BE2C (cell line): Measurements from ENCODE around the gene RNF150. TPM values are rescaled to one million over a fixed set of nuclear protein-coding genes. Genes with fewer than 3 reads are reported as not detected.

Experiments
- DNase-seq: peaks from one replicate; pipeline ENCODE4 v3.0.0-alpha.2; 2020
- H3K27me3 ChIP-seq: fragments of 250-450 bp; sonication (Bioruptor Pico); 2 replicates; pipeline ENCODE4 v1.5.1; 2020; ENCODE audit warnings: mild to moderate bottlenecking
- H3K36me3 ChIP-seq: fragments of 250-450 bp; sonication (Bioruptor Pico); 2 replicates; pipeline ENCODE4 v1.5.1; 2020; ENCODE audit warnings: mild to moderate bottlenecking
- H3K4me1 ChIP-seq: fragments of 250-450 bp; sonication (Bioruptor Pico); 2 replicates; pipeline ENCODE4 v1.5.1; 2020
- H3K4me3 ChIP-seq: 2 replicates; pipeline ENCODE4 v1.5.1; 2011; ENCODE audit warnings: low read depth, low read length
- H3K9me3 ChIP-seq: fragments of 250-450 bp; sonication (Bioruptor Pico); 2 replicates; pipeline ENCODE4 v1.5.1; 2020
- polyA plus RNA-seq: library from polyadenylated mRNA; unstranded; fragments of >200 nt; gene quantifications from one replicate; pipeline ENCODE4 v1.2.1, GENCODE V29; 2012; ENCODE audit warnings: low read depth, missing spikeins; ENCODE audit not compliant: insufficient read length, insufficient read depth
- TF ChIP-seq, protein P1 (sequence below): IDR thresholded peaks from 2 replicates; pipeline ENCODE4 v1.5.1; 2012; ENCODE audit warnings: mild to moderate bottlenecking, low read depth, low read length

The RNF150 gene
- 17.3 TPM for polyA plus RNA-seq

DNA sequence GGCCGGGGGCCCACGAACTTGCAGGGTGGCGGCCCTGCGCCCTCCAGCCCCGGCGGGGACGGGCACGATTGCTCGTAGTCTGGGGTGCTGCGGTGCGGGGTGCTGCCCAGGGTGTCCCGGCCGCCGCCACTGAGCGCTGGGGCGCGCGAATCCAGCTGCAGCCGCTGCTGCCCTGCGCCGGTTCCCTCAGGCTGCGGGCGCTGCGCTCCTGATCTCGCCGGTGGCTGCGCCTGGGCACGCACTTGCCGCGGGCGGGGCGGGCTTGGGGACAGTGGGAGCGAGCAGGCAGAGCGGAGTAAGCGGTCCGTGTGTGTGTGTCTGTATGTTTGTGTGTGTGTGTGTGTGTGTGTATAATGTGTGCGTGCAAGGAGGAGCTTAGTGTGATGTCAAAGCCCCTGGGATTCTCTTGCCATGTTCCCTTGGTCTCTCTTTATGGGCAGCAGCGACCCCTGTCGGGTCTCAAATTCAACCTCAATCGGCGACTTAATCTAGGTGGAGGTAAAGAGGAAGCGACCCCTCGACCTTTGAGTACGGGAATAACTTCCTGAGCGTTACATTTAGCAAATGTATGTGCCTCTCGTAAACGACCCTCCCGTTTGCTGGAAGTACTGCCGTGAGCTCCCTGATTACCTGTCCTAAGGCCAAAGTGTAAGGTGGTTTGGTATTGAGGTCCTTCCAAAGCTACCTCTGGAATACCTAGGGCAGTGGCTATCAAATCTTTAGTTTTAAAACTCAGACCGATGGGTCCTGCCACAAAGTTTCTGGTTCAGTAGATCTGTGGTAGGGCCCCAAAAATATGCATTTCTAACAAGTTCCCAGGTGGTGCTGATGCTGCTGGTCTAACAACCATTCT lies at the start of gene RNF150:
TSS of gene RNF150 (minus strand) at position 324 of the 853 bp plus-strand sequence.
- Histone ChIP-seq H3K9me3 (no peaks in the 10 kb centered on the region), H3K4me3 (peak within 1 kb of the TSS; percentile 90), H3K27me3 (no peaks in the 10 kb centered on the region), H3K4me1 (no peaks in the 10 kb centered on the region), H3K36me3 (no peaks in the 10 kb centered on the region; the same call in 1 of the 2 replicates)
- peak; percentile 91 for DNase-seq
- TF ChIP-seq, protein P1, sequence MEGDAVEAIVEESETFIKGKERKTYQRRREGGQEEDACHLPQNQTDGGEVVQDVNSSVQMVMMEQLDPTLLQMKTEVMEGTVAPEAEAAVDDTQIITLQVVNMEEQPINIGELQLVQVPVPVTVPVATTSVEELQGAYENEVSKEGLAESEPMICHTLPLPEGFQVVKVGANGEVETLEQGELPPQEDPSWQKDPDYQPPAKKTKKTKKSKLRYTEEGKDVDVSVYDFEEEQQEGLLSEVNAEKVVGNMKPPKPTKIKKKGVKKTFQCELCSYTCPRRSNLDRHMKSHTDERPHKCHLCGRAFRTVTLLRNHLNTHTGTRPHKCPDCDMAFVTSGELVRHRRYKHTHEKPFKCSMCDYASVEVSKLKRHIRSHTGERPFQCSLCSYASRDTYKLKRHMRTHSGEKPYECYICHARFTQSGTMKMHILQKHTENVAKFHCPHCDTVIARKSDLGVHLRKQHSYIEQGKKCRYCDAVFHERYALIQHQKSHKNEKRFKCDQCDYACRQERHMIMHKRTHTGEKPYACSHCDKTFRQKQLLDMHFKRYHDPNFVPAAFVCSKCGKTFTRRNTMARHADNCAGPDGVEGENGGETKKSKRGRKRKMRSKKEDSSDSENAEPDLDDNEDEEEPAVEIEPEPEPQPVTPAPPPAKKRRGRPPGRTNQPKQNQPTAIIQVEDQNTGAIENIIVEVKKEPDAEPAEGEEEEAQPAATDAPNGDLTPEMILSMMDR = peak; percentile 93

DNA sequence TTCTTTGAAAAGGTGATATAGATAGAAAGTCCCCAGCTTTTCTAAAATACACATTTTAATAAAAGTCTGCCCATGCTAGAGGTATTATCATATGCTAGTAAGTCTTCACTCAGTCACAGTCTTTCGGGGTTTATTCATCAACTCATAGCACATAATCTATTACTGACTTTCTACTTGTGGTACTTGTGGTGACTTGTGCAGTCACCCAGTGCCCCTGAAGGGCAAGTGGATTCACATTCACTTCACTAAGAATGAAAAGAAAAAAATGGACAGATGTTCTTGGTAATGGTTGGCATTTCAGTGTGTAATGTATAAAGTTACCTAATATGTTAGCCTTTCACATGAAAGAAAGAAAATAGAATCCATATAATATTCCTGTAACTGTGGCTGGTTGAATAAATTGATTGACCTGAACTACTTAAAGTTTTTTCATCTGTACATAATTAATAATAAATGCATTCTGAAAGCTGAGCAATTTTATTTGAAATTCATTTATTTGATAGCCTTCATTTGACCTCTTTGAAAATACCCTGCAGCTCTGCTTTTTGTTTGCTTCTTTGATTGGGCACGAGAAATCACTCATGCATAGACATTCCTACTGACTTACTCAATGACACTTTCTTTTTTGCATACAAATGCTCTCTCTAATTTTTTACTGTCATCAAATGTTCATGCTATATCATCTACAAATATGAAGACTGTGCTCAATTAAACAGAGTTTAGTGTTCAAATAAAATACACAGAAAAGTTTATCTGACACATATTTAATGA lies 47.9 kb upstream of the RNF150 start:
- DNase-seq = no peak
- no peaks in the 10 kb centered on the region for H3K9me3 ChIP-seq
- TF ChIP-seq, protein P1 = no peak
- no peaks in the 10 kb centered on the region for H3K27me3 ChIP-seq
- H3K4me3 ChIP-seq = no peak overlapping the region
- no peaks in the 10 kb centered on the region for H3K36me3 ChIP-seq
- H3K4me1 ChIP-seq = peaks cover 12% of the 10 kb centered on the region

DNA sequence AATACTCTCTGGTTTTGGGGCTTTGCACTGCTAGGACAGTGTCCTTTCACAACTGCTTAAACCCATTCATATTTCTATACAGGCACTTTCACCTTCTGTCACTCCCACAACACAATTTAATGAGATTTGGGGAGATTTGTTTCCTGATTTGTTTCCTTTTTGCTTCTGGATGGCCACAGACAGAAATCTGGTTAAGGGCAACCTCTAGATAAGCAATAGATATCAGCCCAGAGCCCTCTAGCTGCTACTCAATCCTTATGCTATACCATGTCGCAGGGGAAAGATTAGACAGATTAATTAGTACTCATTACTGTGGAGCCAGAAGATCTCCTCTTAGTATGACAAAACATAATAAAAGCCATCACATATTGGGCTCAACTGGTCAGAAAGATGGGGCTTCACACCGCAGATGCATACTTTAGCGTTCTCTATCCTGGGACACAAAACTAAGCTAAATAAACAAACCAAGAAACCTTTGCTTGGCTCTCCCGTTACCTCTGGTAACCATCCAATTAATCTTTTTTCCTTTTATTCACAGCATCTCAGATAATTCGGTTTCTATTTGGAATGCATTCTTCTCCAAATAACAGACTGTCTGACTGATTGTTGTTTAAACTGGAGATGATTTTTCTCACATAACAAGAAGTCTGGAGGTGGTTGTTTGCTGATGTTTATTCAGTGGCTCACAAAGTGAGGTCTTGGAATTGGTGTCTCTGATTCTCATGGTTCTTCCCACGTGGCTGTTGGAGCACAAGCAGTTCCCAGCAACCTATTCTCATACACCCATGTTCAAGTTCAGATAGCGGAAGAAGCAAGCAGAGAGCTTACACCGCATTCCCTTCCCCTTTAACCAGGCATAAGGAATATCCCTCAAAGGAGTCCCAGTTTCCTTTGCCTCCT lies 46.5 kb upstream of the RNF150 start:
- no peaks in the 10 kb centered on the region for H3K9me3 ChIP-seq
- no peaks in the 10 kb centered on the region for H3K27me3 ChIP-seq
- TF ChIP-seq, protein P1 = no peak
- H3K36me3 ChIP-seq = no peaks in the 10 kb centered on the region
- H3K4me3 ChIP-seq = no peak overlapping the region
- H3K4me1 ChIP-seq = peaks cover 12% of the 10 kb centered on the region
- no peak for DNase-seq

DNA sequence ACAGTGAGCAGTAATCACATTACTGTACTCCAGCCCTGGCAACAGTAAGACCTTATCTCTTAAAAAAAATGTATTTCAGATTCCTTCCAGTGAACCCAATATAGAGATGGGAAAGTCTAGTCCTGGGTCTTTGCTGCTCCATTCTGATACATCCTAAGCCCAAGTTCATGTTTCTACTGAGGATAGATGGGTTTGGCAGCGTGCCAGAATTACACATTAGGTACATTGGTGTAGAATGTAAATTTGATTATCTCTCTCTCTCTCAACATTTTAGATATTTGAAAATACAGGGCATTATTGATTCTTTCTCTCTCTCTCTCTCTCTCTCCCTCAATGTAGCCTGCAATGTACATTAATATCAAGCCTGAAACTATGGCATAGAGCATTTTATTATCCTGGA lies 43.9 kb upstream of the RNF150 start:
- Histone ChIP-seq H3K4me1 (peaks cover 12% of the 10 kb centered on the region), H3K27me3 (no peaks in the 10 kb centered on the region; the same call in 1 of the 2 replicates), H3K9me3 (no peaks in the 10 kb centered on the region), H3K36me3 (no peaks in the 10 kb centered on the region), H3K4me3 (no peak overlapping the region)
- DNase-seq = no peak
- TF ChIP-seq, protein P1 = no peak

DNA sequence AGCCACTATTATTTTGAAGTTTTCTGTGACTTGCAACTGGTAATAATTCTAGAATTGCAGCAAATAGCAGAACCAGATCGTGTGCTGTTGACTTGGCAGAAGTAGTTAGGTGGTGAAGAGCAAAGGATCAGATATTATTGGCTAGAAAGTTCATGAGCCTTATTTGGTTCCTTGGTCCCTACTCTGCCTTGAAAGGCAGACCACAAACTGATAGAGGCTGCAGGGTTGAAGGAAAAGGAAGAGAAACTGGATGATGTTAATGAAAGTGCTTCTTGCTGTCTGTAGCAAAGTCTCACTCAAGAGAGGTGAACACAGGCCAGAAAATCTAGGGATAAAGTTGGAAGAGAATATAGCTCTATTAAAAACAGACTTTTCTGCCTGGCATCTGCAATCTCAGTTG lies 41.2 kb upstream of the RNF150 start:
- Histone ChIP-seq H3K4me1 (peaks cover 6% of the 10 kb centered on the region), H3K9me3 (no peaks in the 10 kb centered on the region), H3K4me3 (no peak overlapping the region), H3K36me3 (no peaks in the 10 kb centered on the region), H3K27me3 (no peaks in the 10 kb centered on the region; the same call in 1 of the 2 replicates)
- no peak for DNase-seq
- TF ChIP-seq, protein P1 = no peak
